HEK293 (cell line): ENCODE measurements around the gene UTP11.

ENCODE experiments used
- CTCF ChIA-PET: fragments of 350-600 bp; formaldehyde crosslinking; extraction: SDS; loops from one replicate; lab custom pipeline; 2021; ENCODE audit warnings: antibody characterized with exemption; lab: Yijun Ruan, JAX
- POLR2A ChIA-PET: fragments of 300-600 bp; formaldehyde crosslinking; extraction: SDS; loops from one replicate; lab custom pipeline; 2020; ENCODE audit warnings: antibody characterized with exemption, inconsistent platforms; lab: Yijun Ruan, JAX
- H3K27ac ChIP-seq: fragments of 200-500 bp; sonication (Bioruptor generic); 2 replicates; pipeline ENCODE4 v1.5.1; 2014; ENCODE audit warnings: low read depth, low read length, control low read depth, inconsistent platforms; ENCODE audit errors: extremely low read depth
- H3K36me3 ChIP-seq, 2 experiments: fragments of 200-500 bp in 1 of 2; sonication (Bioruptor generic) in 1 of 2; 1 replicate in 1 of 2; 2 replicates in 1 of 2; pipeline ENCODE4 v1.5.1; 2014 to 2017; ENCODE audit warnings: inconsistent platforms in 2 of 2, low read length in 2 of 2; ENCODE audit not compliant: control insufficient read depth in 2 of 2, insufficient read depth in 1 of 2
- H3K4me1 ChIP-seq: fragments of 200-500 bp; sonication (Bioruptor generic); 2 replicates; pipeline ENCODE4 v1.5.1; 2014; ENCODE audit warnings: mild to moderate bottlenecking, low read length, inconsistent platforms; ENCODE audit not compliant: control insufficient read depth, insufficient read depth
- H3K4me3 ChIP-seq: 2 replicates; pipeline ENCODE4 v1.5.1; 2011; ENCODE audit warnings: low read depth, mild to moderate bottlenecking, control low read depth, low read length, moderate library complexity
- H3K9me3 ChIP-seq: fragments of 200-500 bp; sonication (Bioruptor generic); 2 replicates; pipeline ENCODE4 v1.5.1; 2014; ENCODE audit warnings: low read depth, low read length, inconsistent platforms; ENCODE audit not compliant: control insufficient read depth, insufficient read depth
- EGR2 ChIP-seq: fragments of 450-650 bp; formaldehyde crosslinking; IDR thresholded peaks from 2 replicates; pipeline ENCODE4 v1.5.1; 2016; ENCODE audit warnings: low read depth, missing biosample characterization, missing genetic modification characterization
- GFI1B ChIP-seq: fragments of 450-650 bp; formaldehyde crosslinking; IDR thresholded peaks from 2 replicates; pipeline ENCODE4 v1.5.1; 2016; ENCODE audit warnings: missing biosample characterization, missing genetic modification characterization
- GLIS2 ChIP-seq: fragments of 450-650 bp; formaldehyde crosslinking; IDR thresholded peaks from 2 replicates; pipeline ENCODE4 v1.5.1; 2016; ENCODE audit warnings: missing biosample characterization, missing genetic modification characterization
- PRDM1 ChIP-seq: fragments of 450-650 bp; formaldehyde crosslinking; IDR thresholded peaks from 2 replicates; pipeline ENCODE4; 2016; ENCODE audit warnings: missing biosample characterization, missing genetic modification characterization
- SP7 ChIP-seq: fragments of 450-650 bp; formaldehyde crosslinking; IDR thresholded peaks from 2 replicates; pipeline ENCODE4 v1.5.1; 2016; ENCODE audit warnings: missing biosample characterization, missing genetic modification characterization
- ZFHX2 ChIP-seq: fragments of 450-650 bp; formaldehyde crosslinking; conservative IDR thresholded peaks from 2 replicates; pipeline ENCODE4 v1.5.1; 2016; ENCODE audit warnings: missing biosample characterization, missing genetic modification characterization
- ZIC2 ChIP-seq: fragments of 450-650 bp; formaldehyde crosslinking; IDR thresholded peaks from 2 replicates; pipeline ENCODE4 v1.5.1; 2016; ENCODE audit warnings: missing biosample characterization, missing genetic modification characterization
- ZNF169 ChIP-seq: fragments of 450-650 bp; formaldehyde crosslinking; IDR thresholded peaks from 2 replicates; pipeline ENCODE4 v1.5.1; 2016; ENCODE audit warnings: missing biosample characterization, missing genetic modification characterization
- ZNF335 ChIP-seq: fragments of 450-650 bp; formaldehyde crosslinking; conservative IDR thresholded peaks from 2 replicates; pipeline ENCODE4 v1.5.1; 2016; ENCODE audit warnings: missing biosample characterization, missing genetic modification characterization
- ZNF548 ChIP-seq: fragments of 450-650 bp; formaldehyde crosslinking; IDR thresholded peaks from 2 replicates; pipeline ENCODE4 v1.5.1; 2016; ENCODE audit warnings: missing biosample characterization, missing genetic modification characterization
- ZNF600 ChIP-seq: fragments of 450-650 bp; formaldehyde crosslinking; IDR thresholded peaks from 2 replicates; pipeline ENCODE4 v1.5.1; 2016; ENCODE audit warnings: missing biosample characterization, missing genetic modification characterization
- ZNF629 ChIP-seq: fragments of 450-650 bp; formaldehyde crosslinking; IDR thresholded peaks from 2 replicates; pipeline ENCODE4 v1.5.1; 2017; ENCODE audit warnings: missing biosample characterization, missing genetic modification characterization
- ZNF660 ChIP-seq: fragments of 450-650 bp; IDR thresholded peaks from 2 replicates; pipeline ENCODE4 v1.5.1; 2018; ENCODE audit warnings: missing biosample characterization, mild to moderate bottlenecking, missing genetic modification characterization
- TF ChIP-seq, protein P1 (sequence below): fragments of 450-650 bp; formaldehyde crosslinking; IDR thresholded peaks from 2 replicates; pipeline ENCODE4 v1.5.1; 2017; ENCODE audit warnings: missing biosample characterization, missing genetic modification characterization
- TF ChIP-seq, protein P2 (sequence below): fragments of 450-650 bp; formaldehyde crosslinking; IDR thresholded peaks from 2 replicates; pipeline ENCODE4 v1.5.1; 2016; ENCODE audit warnings: missing biosample characterization, missing genetic modification characterization
- TF ChIP-seq, protein P3 (sequence below): fragments of 450-650 bp; formaldehyde crosslinking; IDR thresholded peaks from 2 replicates; pipeline ENCODE4 v1.5.1; 2017; ENCODE audit warnings: missing biosample characterization, missing genetic modification characterization
- TF ChIP-seq, protein P4 (sequence below): fragments of 450-650 bp; formaldehyde crosslinking; IDR thresholded peaks from 2 replicates; pipeline ENCODE4 v1.5.1; 2016; ENCODE audit warnings: missing biosample characterization, missing genetic modification characterization
- TF ChIP-seq, protein P5 (sequence below): fragments of 450-650 bp; formaldehyde crosslinking; IDR thresholded peaks from 2 replicates; pipeline ENCODE4 v1.5.1; 2016; ENCODE audit warnings: missing biosample characterization, missing genetic modification characterization
- TF ChIP-seq, protein P6 (sequence below): fragments of 450-650 bp; formaldehyde crosslinking; IDR thresholded peaks from 2 replicates; pipeline ENCODE4 v1.5.1; 2016; ENCODE audit warnings: missing biosample characterization, missing genetic modification characterization

Gene UTP11

DNA sequence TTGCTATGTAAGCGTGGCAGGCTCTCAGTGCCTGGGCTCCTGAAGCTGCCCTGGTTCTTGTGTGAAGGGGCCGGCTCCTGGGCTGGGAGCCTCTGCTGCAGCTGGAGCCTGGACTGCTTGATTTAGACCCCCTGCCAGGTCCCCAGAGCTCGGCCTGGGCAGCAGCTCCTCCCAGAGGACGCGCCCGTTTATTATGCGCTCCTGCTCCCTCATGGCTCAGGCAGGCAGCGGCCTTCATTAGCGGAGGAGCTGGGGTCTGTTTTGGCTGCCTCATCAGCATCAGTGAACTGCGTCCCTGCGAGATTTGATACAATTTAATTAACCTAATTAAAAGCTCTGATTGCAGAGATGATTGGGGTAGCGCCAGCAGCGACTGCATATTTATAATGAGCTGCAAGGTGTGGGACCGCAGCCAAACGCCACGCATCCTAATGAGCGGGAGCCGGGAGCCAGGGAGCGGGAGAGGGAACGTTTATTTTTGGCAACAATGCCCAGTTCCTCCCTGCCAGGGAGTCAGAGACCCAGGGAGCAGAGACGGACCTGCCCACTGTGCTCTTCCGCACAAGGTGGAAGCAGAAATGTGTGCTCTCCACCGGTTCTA, 16.6 kb downstream of the UTP11 start (continued):
- no peak for TF ChIP-seq ZNF169 (tag by site-specific recombination)

DNA sequence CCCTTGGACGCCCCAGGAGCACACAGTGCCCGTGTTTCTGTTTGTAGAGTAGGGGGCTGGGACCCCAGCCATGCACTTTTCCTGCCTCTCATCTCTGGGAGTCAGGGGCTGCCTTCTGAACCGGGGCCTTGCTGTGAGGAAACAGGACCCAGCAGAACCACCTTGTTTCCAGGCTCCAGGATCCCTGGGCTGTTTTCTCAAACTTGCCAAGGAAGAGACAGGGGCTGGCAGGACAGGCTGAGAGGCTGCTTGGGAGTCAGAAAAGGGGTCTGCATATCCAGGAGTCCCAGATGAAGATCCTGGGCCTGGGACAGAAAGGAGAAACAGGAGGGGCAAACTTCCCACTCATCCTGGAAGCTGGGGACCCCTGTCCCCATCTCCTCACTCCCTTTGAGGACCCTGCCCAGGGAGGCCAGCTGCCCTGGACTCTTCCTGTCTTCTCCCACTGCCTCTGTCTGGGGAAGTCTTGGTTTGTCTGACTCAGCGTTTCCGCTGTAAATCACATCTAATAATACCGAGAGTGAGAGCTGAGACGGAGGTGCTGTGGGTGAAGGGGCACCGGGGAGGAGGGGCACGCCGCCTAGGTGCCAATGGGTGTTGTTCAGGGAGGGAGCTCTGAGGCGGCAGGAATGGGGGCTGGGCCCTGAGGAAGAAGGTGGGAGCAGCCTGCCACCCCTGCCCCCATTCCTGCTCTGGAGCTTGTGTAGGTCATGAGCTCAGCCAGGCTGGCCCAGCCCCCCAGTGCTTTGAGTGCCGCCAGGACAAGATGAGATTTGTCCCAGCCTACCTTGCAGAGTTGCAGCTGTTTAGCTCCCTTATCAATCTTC, 17.4 kb downstream of the UTP11 start:
- Histone ChIP-seq H3K27ac (peak overlapping the region; percentile 48; the same call in 1 of the 2 replicates), H3K4me1 (peaks cover 19% of the 10 kb centered on the region), H3K9me3 (no peaks in the 10 kb centered on the region)
- POLR2A ChIA-PET, result interaction anchor here (0.8 to 1.8 kb wide), 4 partner anchors 9 to 17 kb away, joined by 3 to 6 read pairs (median 4); partner anchors contain the start of gene POU3F1
- TF ChIP-seq SP7 (tag by site-specific recombination), result peak; percentile 72
- 0 out of 2 replicates have a peak, but pooled peaks have one; percentile 3 for TF ChIP-seq ZNF660 (tag by site-specific recombination)
- TF ChIP-seq, protein P1, sequence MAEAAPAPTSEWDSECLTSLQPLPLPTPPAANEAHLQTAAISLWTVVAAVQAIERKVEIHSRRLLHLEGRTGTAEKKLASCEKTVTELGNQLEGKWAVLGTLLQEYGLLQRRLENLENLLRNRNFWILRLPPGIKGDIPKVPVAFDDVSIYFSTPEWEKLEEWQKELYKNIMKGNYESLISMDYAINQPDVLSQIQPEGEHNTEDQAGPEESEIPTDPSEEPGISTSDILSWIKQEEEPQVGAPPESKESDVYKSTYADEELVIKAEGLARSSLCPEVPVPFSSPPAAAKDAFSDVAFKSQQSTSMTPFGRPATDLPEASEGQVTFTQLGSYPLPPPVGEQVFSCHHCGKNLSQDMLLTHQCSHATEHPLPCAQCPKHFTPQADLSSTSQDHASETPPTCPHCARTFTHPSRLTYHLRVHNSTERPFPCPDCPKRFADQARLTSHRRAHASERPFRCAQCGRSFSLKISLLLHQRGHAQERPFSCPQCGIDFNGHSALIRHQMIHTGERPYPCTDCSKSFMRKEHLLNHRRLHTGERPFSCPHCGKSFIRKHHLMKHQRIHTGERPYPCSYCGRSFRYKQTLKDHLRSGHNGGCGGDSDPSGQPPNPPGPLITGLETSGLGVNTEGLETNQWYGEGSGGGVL, result peak; percentile 60; the same call in 1 of the 2 replicates
- TF ChIP-seq, protein P2, sequence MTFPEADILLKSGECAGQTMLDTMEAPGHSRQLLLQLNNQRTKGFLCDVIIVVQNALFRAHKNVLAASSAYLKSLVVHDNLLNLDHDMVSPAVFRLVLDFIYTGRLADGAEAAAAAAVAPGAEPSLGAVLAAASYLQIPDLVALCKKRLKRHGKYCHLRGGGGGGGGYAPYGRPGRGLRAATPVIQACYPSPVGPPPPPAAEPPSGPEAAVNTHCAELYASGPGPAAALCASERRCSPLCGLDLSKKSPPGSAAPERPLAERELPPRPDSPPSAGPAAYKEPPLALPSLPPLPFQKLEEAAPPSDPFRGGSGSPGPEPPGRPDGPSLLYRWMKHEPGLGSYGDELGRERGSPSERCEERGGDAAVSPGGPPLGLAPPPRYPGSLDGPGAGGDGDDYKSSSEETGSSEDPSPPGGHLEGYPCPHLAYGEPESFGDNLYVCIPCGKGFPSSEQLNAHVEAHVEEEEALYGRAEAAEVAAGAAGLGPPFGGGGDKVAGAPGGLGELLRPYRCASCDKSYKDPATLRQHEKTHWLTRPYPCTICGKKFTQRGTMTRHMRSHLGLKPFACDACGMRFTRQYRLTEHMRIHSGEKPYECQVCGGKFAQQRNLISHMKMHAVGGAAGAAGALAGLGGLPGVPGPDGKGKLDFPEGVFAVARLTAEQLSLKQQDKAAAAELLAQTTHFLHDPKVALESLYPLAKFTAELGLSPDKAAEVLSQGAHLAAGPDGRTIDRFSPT, result peak; percentile 88
- 0 out of 2 replicates have a peak, but pooled peaks have one; percentile 24 for TF ChIP-seq ZNF629 (tag by site-specific recombination)
- TF ChIP-seq, protein P3, sequence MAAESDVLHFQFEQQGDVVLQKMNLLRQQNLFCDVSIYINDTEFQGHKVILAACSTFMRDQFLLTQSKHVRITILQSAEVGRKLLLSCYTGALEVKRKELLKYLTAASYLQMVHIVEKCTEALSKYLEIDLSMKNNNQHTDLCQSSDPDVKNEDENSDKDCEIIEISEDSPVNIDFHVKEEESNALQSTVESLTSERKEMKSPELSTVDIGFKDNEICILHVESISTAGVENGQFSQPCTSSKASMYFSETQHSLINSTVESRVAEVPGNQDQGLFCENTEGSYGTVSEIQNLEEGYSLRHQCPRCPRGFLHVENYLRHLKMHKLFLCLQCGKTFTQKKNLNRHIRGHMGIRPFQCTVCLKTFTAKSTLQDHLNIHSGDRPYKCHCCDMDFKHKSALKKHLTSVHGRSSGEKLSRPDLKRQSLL (tag by site-specific recombination), result no peak
- TF ChIP-seq, protein P4, sequence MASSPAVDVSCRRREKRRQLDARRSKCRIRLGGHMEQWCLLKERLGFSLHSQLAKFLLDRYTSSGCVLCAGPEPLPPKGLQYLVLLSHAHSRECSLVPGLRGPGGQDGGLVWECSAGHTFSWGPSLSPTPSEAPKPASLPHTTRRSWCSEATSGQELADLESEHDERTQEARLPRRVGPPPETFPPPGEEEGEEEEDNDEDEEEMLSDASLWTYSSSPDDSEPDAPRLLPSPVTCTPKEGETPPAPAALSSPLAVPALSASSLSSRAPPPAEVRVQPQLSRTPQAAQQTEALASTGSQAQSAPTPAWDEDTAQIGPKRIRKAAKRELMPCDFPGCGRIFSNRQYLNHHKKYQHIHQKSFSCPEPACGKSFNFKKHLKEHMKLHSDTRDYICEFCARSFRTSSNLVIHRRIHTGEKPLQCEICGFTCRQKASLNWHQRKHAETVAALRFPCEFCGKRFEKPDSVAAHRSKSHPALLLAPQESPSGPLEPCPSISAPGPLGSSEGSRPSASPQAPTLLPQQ (tag by site-specific recombination), result peak; percentile 17; the same call in 1 of the 2 replicates
- TF ChIP-seq EGR2 (tag by site-specific recombination), result peak; percentile 73
- TF ChIP-seq ZIC2 (tag by site-specific recombination), result 0 out of 2 replicates have a peak, but pooled peaks have one; percentile 36
- TF ChIP-seq, protein P5, sequence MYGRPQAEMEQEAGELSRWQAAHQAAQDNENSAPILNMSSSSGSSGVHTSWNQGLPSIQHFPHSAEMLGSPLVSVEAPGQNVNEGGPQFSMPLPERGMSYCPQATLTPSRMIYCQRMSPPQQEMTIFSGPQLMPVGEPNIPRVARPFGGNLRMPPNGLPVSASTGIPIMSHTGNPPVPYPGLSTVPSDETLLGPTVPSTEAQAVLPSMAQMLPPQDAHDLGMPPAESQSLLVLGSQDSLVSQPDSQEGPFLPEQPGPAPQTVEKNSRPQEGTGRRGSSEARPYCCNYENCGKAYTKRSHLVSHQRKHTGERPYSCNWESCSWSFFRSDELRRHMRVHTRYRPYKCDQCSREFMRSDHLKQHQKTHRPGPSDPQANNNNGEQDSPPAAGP, result peak; percentile 18; the same call in 1 of the 2 replicates
- peak; percentile 53 for TF ChIP-seq GFI1B
- no peak for TF ChIP-seq ZNF548 (tag by site-specific recombination)
- peak; percentile 45 for TF ChIP-seq GLIS2 (tag by site-specific recombination)
- TF ChIP-seq PRDM1 (tag by site-specific recombination), result no peak
- TF ChIP-seq, protein P6, sequence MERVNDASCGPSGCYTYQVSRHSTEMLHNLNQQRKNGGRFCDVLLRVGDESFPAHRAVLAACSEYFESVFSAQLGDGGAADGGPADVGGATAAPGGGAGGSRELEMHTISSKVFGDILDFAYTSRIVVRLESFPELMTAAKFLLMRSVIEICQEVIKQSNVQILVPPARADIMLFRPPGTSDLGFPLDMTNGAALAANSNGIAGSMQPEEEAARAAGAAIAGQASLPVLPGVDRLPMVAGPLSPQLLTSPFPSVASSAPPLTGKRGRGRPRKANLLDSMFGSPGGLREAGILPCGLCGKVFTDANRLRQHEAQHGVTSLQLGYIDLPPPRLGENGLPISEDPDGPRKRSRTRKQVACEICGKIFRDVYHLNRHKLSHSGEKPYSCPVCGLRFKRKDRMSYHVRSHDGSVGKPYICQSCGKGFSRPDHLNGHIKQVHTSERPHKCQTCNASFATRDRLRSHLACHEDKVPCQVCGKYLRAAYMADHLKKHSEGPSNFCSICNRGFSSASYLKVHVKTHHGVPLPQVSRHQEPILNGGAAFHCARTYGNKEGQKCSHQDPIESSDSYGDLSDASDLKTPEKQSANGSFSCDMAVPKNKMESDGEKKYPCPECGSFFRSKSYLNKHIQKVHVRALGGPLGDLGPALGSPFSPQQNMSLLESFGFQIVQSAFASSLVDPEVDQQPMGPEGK (tag by site-specific recombination), result peak; percentile 67
- peak; percentile 60 for TF ChIP-seq ZNF600 (tag by site-specific recombination)
- peak; percentile 76 for TF ChIP-seq ZFHX2
- no peak for TF ChIP-seq ZNF335
- TF ChIP-seq, all 188 proteins: peak for 14
- H3K4me3 ChIP-seq, result no peak overlapping the region
- CTCF ChIA-PET, result interaction anchor here (0.6 to 5.6 kb wide), 14 partner anchors 10 to 934 kb away, joined by 3 to 27 read pairs (median 4); no protein-coding TSS in a partner anchor
- peaks cover 0 to 29% of the 10 kb centered on the region in 2 experiments; a peak in 1 of 3 replicates for H3K36me3 ChIP-seq
